Small intestine (tissue), 7 donors: ENCODE data around the gene PHC1. TPM values are rescaled to one million over a fixed set of nuclear protein-coding genes. Genes with fewer than 3 reads are reported as not detected.
"Not testable (repeated sequence)": the region's sequence is repeated elsewhere in the genome, so short reads cannot be mapped to it uniquely, and the experiment has no call there.

Experiments used
- DNase-seq, 2 donors: peaks; one replicate each; pipeline versions ENCODE4 v3.0.0 to v3.0.0-alpha.2; 2013
- FAIRE-seq: peaks from 2 replicates; lab custom pipeline; 2012; peaks lifted over from hg19 to GRCh38; lab: Jason Lieb, UNC
- H3K27ac ChIP-seq, 3 donors: one replicate each; pipeline ENCODE4 v1.5.1; 2013; ENCODE audit warnings: low read length in 2 of 3, mild to moderate bottlenecking in 2 of 3, control low read depth in 1 of 3, inconsistent platforms in 1 of 3, low read depth in 1 of 3, moderate library complexity in 1 of 3
- H3K27me3 ChIP-seq, 3 donors: one replicate each; pipeline ENCODE4 v1.6.1; 2013; ENCODE audit warnings: low read length in 3 of 3, inconsistent platforms in 1 of 3; ENCODE audit not compliant: control insufficient read depth in 3 of 3, insufficient read depth in 3 of 3
- H3K36me3 ChIP-seq, 3 donors: one replicate each; pipeline ENCODE4 v1.6.1; 2013; ENCODE audit warnings: low read length in 3 of 3, inconsistent platforms in 1 of 3, low read depth in 1 of 3, mild to moderate bottlenecking in 1 of 3, moderate library complexity in 1 of 3; ENCODE audit not compliant: control insufficient read depth in 3 of 3, insufficient read depth in 2 of 3
- H3K4me1 ChIP-seq, 3 donors: one replicate each; pipeline ENCODE4 v1.6.1; 2013; ENCODE audit warnings: low read length in 2 of 3, inconsistent platforms in 1 of 3, low read depth in 1 of 3, mild to moderate bottlenecking in 1 of 3, moderate library complexity in 1 of 3; ENCODE audit not compliant: control insufficient read depth in 3 of 3, insufficient read depth in 2 of 3
- H3K4me3 ChIP-seq, 3 donors: one replicate each; pipeline ENCODE4 v1.5.1; 2013; ENCODE audit warnings: low read length in 3 of 3, control low read depth in 1 of 3, inconsistent platforms in 1 of 3, low read depth in 1 of 3, mild to moderate bottlenecking in 1 of 3, moderate library complexity in 1 of 3
- H3K9me3 ChIP-seq, 2 donors: one replicate each; pipeline ENCODE4 v1.6.1; 2013; ENCODE audit warnings: low read depth in 1 of 2, low read length in 1 of 2; ENCODE audit not compliant: control insufficient read depth in 2 of 2, insufficient read depth in 1 of 2
- WGBS, 3 donors: extraction: QIAGEN DNeasy Blood & Tissue Kit; methylation state at CpG; one replicate each; pipeline ENCODE4 v1.1.7; 2013; 5-methylcytosine and 5-hydroxymethylcytosine counted together
- polyA plus RNA-seq, 4 donors: library from polyadenylated mRNA; stranded (reverse) in 3 of 4; unstranded in 1 of 4; fragments of 200-250 nt in 3 of 4; fragments of 120-200 nt in 1 of 4; gene quantifications; one replicate each; pipeline versions ENCODE4 v1.2.1 to v1.2.3, GENCODE V29; 2013
- donor health status: healthy with polysubstance abuse.
- donor health status: control.
- donor health status: control.
- donor health status: Bipolar disorder and iron deficiency.
- donor health status: healthy.

PHC1 gene
- polyA plus RNA-seq, 4 donors, result 3.2 to 22.4 (median 7.1) TPM

DNA sequence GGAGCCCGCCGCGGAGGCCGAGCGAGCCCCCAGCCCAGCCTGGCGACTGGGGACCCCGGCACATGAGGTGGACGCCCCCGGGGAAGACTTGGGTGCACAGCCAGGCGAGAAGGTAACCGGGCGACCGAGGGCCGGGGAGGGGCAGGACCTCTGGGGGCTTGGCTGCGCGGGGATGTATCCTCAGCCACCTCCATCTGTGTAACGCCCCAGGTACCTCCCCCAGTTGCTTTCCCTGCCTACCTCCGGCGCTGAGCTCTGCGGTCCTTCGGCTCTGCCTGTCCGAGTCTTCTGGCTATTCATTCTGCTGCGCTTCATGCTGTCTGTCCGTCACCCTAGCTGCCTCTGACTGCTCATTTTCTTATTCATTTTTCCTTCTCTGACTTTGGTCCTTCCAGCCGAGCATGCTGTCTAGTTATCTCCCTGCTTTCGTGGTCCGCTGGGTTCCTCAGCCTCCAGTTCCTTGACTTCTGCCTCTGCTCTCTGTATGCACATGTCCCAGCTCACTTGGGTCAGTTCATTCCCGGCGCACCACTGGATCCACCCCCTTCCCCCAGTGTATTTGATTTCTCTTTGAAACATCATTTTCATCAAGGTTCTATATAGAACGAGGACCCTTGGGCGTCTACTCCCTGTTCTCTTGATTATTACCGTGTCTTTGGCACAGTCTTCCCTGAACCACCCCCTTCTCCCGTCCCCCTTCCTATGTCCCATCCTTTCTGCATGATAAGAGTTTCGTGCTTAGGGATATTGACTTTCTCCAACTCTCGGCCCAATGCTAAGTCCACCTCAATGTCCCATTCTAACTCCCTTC is 612 bp downstream of the PHC1 start:
- WGBS, 3 donors, result 3 to 4% (median 3%) methylated on average over 22 to 30 of the region's 35 CpGs
- peaks cover 0 to 2% (median 0%) of the 10 kb centered on the region in 3 donors for H3K27me3 ChIP-seq

GRCh38 chr12:8916154-8916553 is 1.8 kb downstream of the PHC1 start:
- Histone ChIP-seq H3K36me3 (peaks cover 0 to 6% (median 0%) of the 10 kb centered on the region in 3 donors), H3K27ac (no peak overlapping the region), H3K4me1 (peaks cover 0 to 8% (median 3%) of the 10 kb centered on the region in 3 donors), H3K4me3 (no peak overlapping the region), H3K27me3 (peaks cover 0 to 2% (median 0%) of the 10 kb centered on the region in 3 donors), H3K9me3 (no peaks in the 10 kb centered on the region)
- DNase-seq, result no peak
- FAIRE-seq, result no peak

More for the DNA sequence above, 612 bp downstream of the PHC1 start:
- FAIRE-seq (no peak), DNase-seq (peak; percentile 47 to 71)
- Histone ChIP-seq H3K4me3 (peak overlapping the region; percentile 51 to 78 (median 76)), H3K36me3 (peaks cover 0 to 4% (median 0%) of the 10 kb centered on the region in 3 donors), H3K27ac (peak overlapping the region in 2 of 3 donors; percentile 24 to 55), H3K9me3 (no peaks in the 10 kb centered on the region), H3K4me1 (peaks cover 0 to 8% (median 3%) of the 10 kb centered on the region in 3 donors)

DNA sequence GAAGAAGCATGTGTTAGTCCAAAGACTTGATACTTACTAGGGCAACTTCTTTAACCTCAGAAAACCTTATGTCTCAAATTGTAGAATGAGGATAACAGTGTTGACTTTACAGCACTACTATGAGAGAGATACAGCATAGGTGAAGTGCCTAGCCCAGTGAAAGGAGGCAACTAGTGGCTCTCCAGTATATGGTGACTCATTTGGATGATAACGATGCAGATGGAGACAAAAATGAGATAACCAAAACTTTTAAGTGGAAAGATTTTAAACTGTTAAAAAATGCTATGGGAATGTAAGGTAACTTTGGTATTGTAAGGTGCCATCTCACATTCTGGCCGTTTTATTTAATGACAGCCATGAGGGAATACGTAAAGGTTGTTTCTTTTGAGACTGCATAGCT is 2.7 kb downstream of the PHC1 start:
- peaks cover 0 to 2% (median 0%) of the 10 kb centered on the region in 3 donors for H3K27me3 ChIP-seq
- no peak overlapping the region for H3K27ac ChIP-seq
- no peaks in the 10 kb centered on the region for H3K9me3 ChIP-seq
- WGBS, 3 donors, result 76 to 81% (median 80%) methylated on average over 3 of the region's 3 CpGs
- no peak overlapping the region for H3K4me3 ChIP-seq
- peaks cover 0 to 8% (median 3%) of the 10 kb centered on the region in 3 donors for H3K4me1 ChIP-seq
- FAIRE-seq (no peak), DNase-seq (no peak)
- H3K36me3 ChIP-seq, result peaks cover 0 to 10% (median 0%) of the 10 kb centered on the region in 3 donors

GRCh38 chr12:8917751-8918150 is 3.4 kb downstream of the PHC1 start:
- 80 to 91% (median 85%) methylated on average over 1 of the region's 1 CpG for WGBS, 3 donors
- peaks cover 0 to 2% (median 0%) of the 10 kb centered on the region in 3 donors for H3K27me3 ChIP-seq
- no peaks in the 10 kb centered on the region for H3K9me3 ChIP-seq
- DNase-seq (no peak), FAIRE-seq (no peak)
- peaks cover 0 to 8% (median 3%) of the 10 kb centered on the region in 3 donors for H3K4me1 ChIP-seq
- H3K4me3 ChIP-seq, result no peak overlapping the region
- H3K36me3 ChIP-seq, result peaks cover 0 to 13% (median 0%) of the 10 kb centered on the region in 3 donors
- H3K27ac ChIP-seq, result no peak overlapping the region

- not testable (repeated sequence) for DNase-seq, H3K4me1 ChIP-seq, FAIRE-seq, H3K27ac ChIP-seq, H3K27me3 ChIP-seq, H3K9me3 ChIP-seq, H3K4me3 ChIP-seq
- WGBS, 3 donors, result 84 to 90% (median 88%) methylated on average over 4 of the region's 4 CpGs
- peaks cover 0 to 13% (median 2%) of the 10 kb centered on the region in 3 donors for H3K36me3 ChIP-seq
These were observed 5.3 kb downstream of the PHC1 start for GRCh38 chr12:8919643-8920042.

GRCh38 chr12:8922544-8922943 is 8.2 kb downstream of the PHC1 start:
- no peak for DNase-seq
- FAIRE-seq, result no peak
- WGBS, 3 donors, result 91 to 94% (median 93%) methylated on average over 5 of the region's 5 CpGs
- Histone ChIP-seq H3K27me3 (no peaks in the 10 kb centered on the region), H3K4me3 (no peak overlapping the region), H3K36me3 (peaks cover 0 to 15% (median 2%) of the 10 kb centered on the region in 3 donors), H3K4me1 (no peaks in the 10 kb centered on the region), H3K27ac (no peak overlapping the region), H3K9me3 (no peaks in the 10 kb centered on the region)

GRCh38 chr12:8930655-8931323 is 16.5 kb downstream of the PHC1 start:
- not testable (repeated sequence) for FAIRE-seq, H3K4me1 ChIP-seq, H3K9me3 ChIP-seq, H3K4me3 ChIP-seq, DNase-seq, H3K27me3 ChIP-seq, H3K27ac ChIP-seq
- H3K36me3 ChIP-seq, result peaks cover 0 to 13% (median 0%) of the 10 kb centered on the region in 3 donors
- WGBS, 3 donors, result 68 to 92% (median 75%) methylated on average over 4 of the region's 4 CpGs

DNA sequence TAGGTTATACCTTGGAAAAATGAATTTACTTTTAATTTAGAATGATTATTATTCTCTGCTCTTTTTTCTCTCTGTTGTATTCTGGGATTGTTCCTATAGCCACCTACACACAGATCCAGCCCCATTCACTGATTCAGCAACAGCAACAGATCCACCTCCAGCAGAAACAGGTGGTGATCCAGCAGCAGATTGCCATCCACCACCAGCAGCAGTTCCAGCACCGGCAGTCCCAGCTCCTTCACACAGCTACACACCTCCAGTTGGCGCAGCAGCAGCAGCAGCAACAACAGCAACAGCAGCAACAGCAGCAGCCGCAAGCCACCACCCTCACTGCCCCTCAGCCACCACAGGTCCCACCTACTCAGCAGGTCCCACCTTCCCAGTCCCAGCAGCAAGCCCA is 18.2 kb downstream of the PHC1 start:
- not testable (repeated sequence) for H3K4me3 ChIP-seq, H3K27me3 ChIP-seq, H3K9me3 ChIP-seq, FAIRE-seq, DNase-seq, H3K4me1 ChIP-seq, H3K27ac ChIP-seq
- WGBS, 3 donors, result 85 to 90% (median 85%) methylated on average over 2 of the region's 3 CpGs
- peaks cover 0 to 11% (median 0%) of the 10 kb centered on the region in 3 donors for H3K36me3 ChIP-seq
